A549 (cell line): Measurements from ENCODE around the gene COBL. TPM values are rescaled to one million over a fixed set of nuclear protein-coding genes. Genes with fewer than 3 reads are reported as not detected.
A peak's percentile ranks its signal among the peaks of the same experiment; 100 is the strongest.

Experiments
- ATAC-seq, 2 experiments: fragments of 200-7000 bp in 1 of 2; fragments of >200 bp in 1 of 2; cut with Nextera tagmentation in 1 of 2; cut with Tn5 transposase in 1 of 2; 3 replicates each; pipeline versions ENCODE4 v1.8.0 to v1.9.1; 2018 to 2020; ENCODE audit warnings: mild to moderate bottlenecking in 1 of 2, moderate library complexity in 1 of 2
- CTCF ChIA-PET: fragments of 300-600 bp; sonication (Branson Sonifier 250); formaldehyde crosslinking; extraction: SDS; loops from one replicate; lab custom pipeline; 2021; ENCODE audit warnings: antibody characterized with exemption, inconsistent platforms; lab: Yijun Ruan, JAX
- POLR2A ChIA-PET: fragments of 350-600 bp; formaldehyde crosslinking; extraction: SDS; loops from one replicate; lab custom pipeline; 2021; ENCODE audit warnings: antibody characterized with exemption, inconsistent platforms; lab: Yijun Ruan, JAX
- DNase-seq, 2 experiments: peaks; one replicate each; pipeline versions ENCODE4 v3.0.0 to v3.0.0-alpha.2; 2011 to 2016; ENCODE audit warnings: low read depth in 1 of 2, low spot score in 1 of 2
- FAIRE-seq: peaks from 2 replicates; lab custom pipeline; 2011; peaks lifted over from hg19 to GRCh38; lab: Jason Lieb, UNC
- H3K27ac ChIP-seq, 2 experiments: fragments of >200 bp; sonication (Bioruptor Twin); formaldehyde crosslinking; 3 replicates each; pipeline ENCODE4 v1.5.1; 2016 to 2017
- H3K4me1 ChIP-seq: fragments of >200 bp; sonication (Bioruptor Twin); formaldehyde crosslinking; 3 replicates; pipeline ENCODE4 v1.6.1; 2016
- H3K4me2 ChIP-seq: fragments of >200 bp; sonication (Bioruptor Twin); formaldehyde crosslinking; 3 replicates; pipeline ENCODE4 v1.6.1; 2016
- H3K4me3 ChIP-seq: fragments of >200 bp; sonication (Bioruptor Twin); formaldehyde crosslinking; 3 replicates; pipeline ENCODE4 v1.5.1; 2016
- H3K9me3 ChIP-seq: fragments of >200 bp; sonication (Bioruptor Twin); formaldehyde crosslinking; 3 replicates; pipeline ENCODE4 v1.6.1; 2016
- BCL3 ChIP-seq: fragments of >200 bp; sonication (Bioruptor Twin); formaldehyde crosslinking; IDR thresholded peaks from 3 replicates; pipeline ENCODE4 v1.6.1; 2016
- CEBPB ChIP-seq, 2 experiments: fragments of >200 bp in 1 of 2; sonication (Bioruptor Twin) in 1 of 2; formaldehyde crosslinking in 1 of 2; IDR thresholded peaks; 2 replicates each; pipeline ENCODE4 v1.6.1; 2012 to 2016
- EHMT2 ChIP-seq: fragments of 200-600 bp; sonication (generic); IDR thresholded peaks from 2 replicates; pipeline ENCODE4 v1.6.1; 2016; ENCODE audit warnings: antibody characterized with exemption, low read depth, mild to moderate bottlenecking, moderate library complexity
- EP300 ChIP-seq, 2 experiments: fragments of >200 bp; sonication (Bioruptor Twin); formaldehyde crosslinking; IDR thresholded peaks; 2 replicates in 1 of 2; 3 replicates in 1 of 2; pipeline ENCODE4 v1.6.1; 2016 to 2017
- FOSL2 ChIP-seq, 2 experiments: fragments of 450-650 bp in 1 of 2; fragments of >200 bp in 1 of 2; sonication (Bioruptor Twin) in 1 of 2; formaldehyde crosslinking; IDR thresholded peaks; 2 replicates each; pipeline versions ENCODE4 v1.5.0 to v1.6.1; 2016 to 2020; ENCODE audit warnings: mild to moderate bottlenecking in 1 of 2, moderate library complexity in 1 of 2
- HES2 ChIP-seq: fragments of >200 bp; sonication (Bioruptor Twin); formaldehyde crosslinking; IDR thresholded peaks from 2 replicates; pipeline ENCODE4 v1.6.1; 2016
- HEYL ChIP-seq: fragments of 250-450 bp; sonication (Bioruptor Pico); IDR thresholded peaks from 2 replicates; pipeline ENCODE4 v1.8.0; 2021; ENCODE audit warnings: mild to moderate bottlenecking, moderate library complexity
- HOXB13 ChIP-seq: fragments of 250-450 bp; sonication (Bioruptor Pico); IDR thresholded peaks from 2 replicates; pipeline ENCODE4 v1.5.0; 2020; ENCODE audit warnings: low read depth, mild to moderate bottlenecking, moderate library complexity
- NR3C1 ChIP-seq: fragments of >200 bp; sonication (Bioruptor Twin); formaldehyde crosslinking; IDR thresholded peaks from 3 replicates; pipeline ENCODE4 v1.6.1; 2017
- PHF8 ChIP-seq: fragments of 200-600 bp; sonication (generic); IDR thresholded peaks from 2 replicates; pipeline ENCODE4 v1.6.1; 2016; ENCODE audit warnings: low read depth, mild to moderate bottlenecking, antibody characterized with exemption, moderate library complexity, borderline replicate concordance
- RAD21 ChIP-seq, 2 experiments: fragments of >200 bp in 1 of 2; sonication (Bioruptor Twin) in 1 of 2; formaldehyde crosslinking in 1 of 2; IDR thresholded peaks in 1 of 2; conservative IDR thresholded peaks in 1 of 2; 2 replicates in 1 of 2; 3 replicates in 1 of 2; pipeline ENCODE4 v1.6.1; 2012 to 2018; ENCODE audit warnings: inconsistent platforms in 1 of 2
- REST ChIP-seq: fragments of 200-600 bp; sonication (generic); IDR thresholded peaks from 2 replicates; pipeline ENCODE4 v1.6.1; 2016; ENCODE audit warnings: antibody characterized with exemption, mild to moderate bottlenecking, moderate library complexity
- WGBS: methylation state at CpG from one replicate; pipeline ENCODE4 v1.1.6; 2017; ENCODE audit errors: missing lambda C conversion rate; 5-methylcytosine and 5-hydroxymethylcytosine counted together
- polyA plus RNA-seq, 4 experiments: library from polyadenylated mRNA; depleted of rRNA in 3 of 4; stranded (reverse); fragments of >200 nt; fragmentation: RNase III in 1 of 4; extraction: RNeasy Plus Mini Kit Qiagen cat#74134 plus additional on column Dnase treatment in 1 of 4; gene quantifications; 2 replicates in 3 of 4; 3 replicates in 1 of 4; pipeline ENCODE4 v1.2.3, GENCODE V29; 2011 to 2017
- TF ChIP-seq, protein P1 (sequence below): fragments of 150-350 bp; IDR thresholded peaks from 2 replicates; pipeline ENCODE4 v1.6.1; 2014; ENCODE audit warnings: low read depth, mild to moderate bottlenecking, low read length

COBL gene
- polyA plus RNA-seq, 2 of the 4 experiments (the other 2 are of a cell fraction), result 1.5 to 7.4 TPM

DNA sequence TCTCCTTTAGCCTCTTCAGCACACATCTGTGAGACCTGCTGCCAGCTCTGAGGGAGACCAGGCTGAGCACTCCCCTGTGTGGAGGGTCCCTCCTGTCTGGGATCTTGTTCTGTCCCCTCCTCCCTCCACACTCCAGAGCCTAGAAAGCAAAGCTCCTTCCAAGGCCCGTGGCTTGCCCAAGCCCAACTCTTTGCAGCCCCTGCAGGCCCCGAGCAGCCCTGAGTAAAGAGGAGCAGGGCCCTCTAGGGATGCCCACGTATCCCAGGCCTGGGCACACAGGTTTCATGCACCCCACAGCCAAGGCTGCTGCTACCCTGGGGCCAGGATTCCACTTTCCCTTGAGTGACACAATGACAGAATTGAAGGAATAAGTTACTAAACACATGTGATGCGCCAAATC lies 24.0 kb downstream of the COBL start:
- ChIA-PET POLR2A (no interaction called here), CTCF (interaction anchor here (0.7 to 1.8 kb wide), 3 partner anchors 75 to 915 kb away, joined by 3 to 5 read pairs (median 4); no protein-coding TSS in a partner anchor)
- WGBS, result 70% methylated on average over 4 of the region's 4 CpGs
- no peaks in the 10 kb centered on the region for H3K9me3 ChIP-seq
- no peak overlapping the region for H3K4me2 ChIP-seq
- ATAC-seq (no peak), DNase-seq (no peak), FAIRE-seq (no peak)
- peaks cover 15% of the 10 kb centered on the region; the same call in 2 of the 3 replicates for H3K4me1 ChIP-seq
- H3K4me3 ChIP-seq, result no peak overlapping the region
- TF ChIP-seq FOSL2 (IDR thresholded peaks at IDR 0.05) (no peak), FOSL2 (CRISPR knock-in tag; IDR thresholded peaks at IDR 0.05) (no peak)
- peak overlapping the region in 1 of 2 experiments; percentile 28; a peak in 1 of 6 replicates for H3K27ac ChIP-seq

DNA sequence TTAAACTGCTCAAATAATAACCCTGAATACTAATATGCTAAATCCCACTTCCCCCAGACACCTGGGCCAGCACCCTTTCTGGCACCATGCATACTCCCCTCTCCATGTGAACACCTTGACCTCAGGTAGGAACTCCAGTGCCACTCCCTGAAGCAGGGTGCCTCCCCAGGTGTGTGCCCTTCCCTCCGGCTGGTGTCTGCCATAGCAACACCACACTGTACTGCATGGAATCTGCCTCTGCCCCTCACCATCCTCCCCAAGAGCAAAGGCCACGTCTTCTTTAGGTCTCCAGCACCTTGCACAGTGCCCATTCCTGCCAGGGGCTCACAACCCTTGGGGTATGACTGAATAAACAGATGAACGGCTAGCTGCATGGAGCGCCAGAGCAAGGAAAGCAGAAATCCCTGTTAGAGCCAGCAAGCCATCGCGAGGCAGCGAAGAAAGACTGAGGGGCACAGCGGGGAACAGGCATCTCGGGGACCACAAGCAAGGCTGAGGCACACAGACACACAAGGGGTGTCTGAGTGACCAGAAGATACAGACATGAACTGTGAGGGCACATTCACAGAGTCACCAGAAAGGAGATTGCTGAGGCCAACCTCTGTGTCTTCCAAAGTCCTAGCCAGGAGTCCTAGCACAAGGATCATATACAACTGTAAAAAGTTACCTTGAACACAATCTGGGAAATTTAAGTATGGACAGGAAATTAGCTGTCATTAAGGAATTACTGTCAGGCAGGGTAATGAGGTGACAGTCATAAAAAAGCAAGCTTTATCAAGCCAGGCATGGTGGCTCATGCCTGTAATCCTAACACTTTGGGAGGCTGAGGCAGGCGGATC lies 25.7 kb downstream of the COBL start:
- DNase-seq (no peak), ATAC-seq (no peak), FAIRE-seq (no peak)
- CTCF ChIA-PET, result interaction anchor here (1.3 to 1.8 kb wide), 2 partner anchors 22 to 76 kb away, joined by 3 to 4 read pairs; no protein-coding TSS in a partner anchor
- H3K4me2 ChIP-seq, result no peak overlapping the region
- H3K4me1 ChIP-seq, result peaks cover 13% of the 10 kb centered on the region; the same call in 2 of the 3 replicates
- no peak overlapping the region for H3K4me3 ChIP-seq
- 88% methylated on average over 10 of the region's 10 CpGs for WGBS
- POLR2A ChIA-PET, result no interaction called here
- H3K27ac ChIP-seq, result no peak overlapping the region
- H3K9me3 ChIP-seq, result no peaks in the 10 kb centered on the region
- TF ChIP-seq HOXB13 (CRISPR knock-in tag), result no peak
- no peak for TF ChIP-seq CEBPB (IDR thresholded peaks at IDR 0.05)

- H3K4me3 ChIP-seq, result no peak overlapping the region
- 76% methylated on average over 3 of the region's 3 CpGs for WGBS
- no peak overlapping the region for H3K27ac ChIP-seq
- H3K4me1 ChIP-seq, result peaks cover 6% of the 10 kb centered on the region; the same call in 2 of the 3 replicates
- DNase-seq (no peak), ATAC-seq (no peak), FAIRE-seq (no peak)
- CTCF ChIA-PET, result interaction anchor here (0.6 kb wide), 1 partner anchor 421 kb away, joined by 3 read pairs; no protein-coding TSS in a partner anchor
- H3K4me2 ChIP-seq, result no peak overlapping the region
- no peak for TF ChIP-seq REST
- no peak for TF ChIP-seq EHMT2
- TF ChIP-seq NR3C1, result no peak
- TF ChIP-seq HEYL (CRISPR knock-in tag), result no peak
- TF ChIP-seq PHF8, result no peak
- no peak for TF ChIP-seq BCL3
- TF ChIP-seq FOSL2 (IDR thresholded peaks at IDR 0.05), result no peak
- no peak for TF ChIP-seq FOSL2 (CRISPR knock-in tag; IDR thresholded peaks at IDR 0.05)
- TF ChIP-seq, protein P1, sequence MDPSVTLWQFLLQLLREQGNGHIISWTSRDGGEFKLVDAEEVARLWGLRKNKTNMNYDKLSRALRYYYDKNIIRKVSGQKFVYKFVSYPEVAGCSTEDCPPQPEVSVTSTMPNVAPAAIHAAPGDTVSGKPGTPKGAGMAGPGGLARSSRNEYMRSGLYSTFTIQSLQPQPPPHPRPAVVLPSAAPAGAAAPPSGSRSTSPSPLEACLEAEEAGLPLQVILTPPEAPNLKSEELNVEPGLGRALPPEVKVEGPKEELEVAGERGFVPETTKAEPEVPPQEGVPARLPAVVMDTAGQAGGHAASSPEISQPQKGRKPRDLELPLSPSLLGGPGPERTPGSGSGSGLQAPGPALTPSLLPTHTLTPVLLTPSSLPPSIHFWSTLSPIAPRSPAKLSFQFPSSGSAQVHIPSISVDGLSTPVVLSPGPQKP, result no peak
- TF ChIP-seq RAD21 (conservative IDR thresholded peaks at IDR 0.05 in 1 of 2, IDR thresholded peaks at IDR 0.05 in 1 of 2), result no peak
- TF ChIP-seq HES2, result no peak
- TF ChIP-seq EP300 (IDR thresholded peaks at IDR 0.05), result no peak
- POLR2A ChIA-PET, result no interaction called here
- no peaks in the 10 kb centered on the region for H3K9me3 ChIP-seq
These were observed 26.3 kb downstream of the COBL start for GRCh38 chr7:51290304-51290637.
